ENCODE results near the gene PHTF2. TPM values are rescaled to one million over a fixed set of nuclear protein-coding genes. Genes with fewer than 3 reads are reported as not detected.
"Not testable (repeated sequence)": the region's sequence is repeated elsewhere in the genome, so short reads cannot be mapped to it uniquely, and the experiment has no call there.

The PHTF2 gene
- total RNA-seq, 2 experiments from 2014 or later = 21.6 to 23.8 TPM

- Mint-ChIP-seq H3K36me3 (peaks cover 19% of the 10 kb centered on the region), H3K9me3 (peaks cover 3% of the 10 kb centered on the region), H3K4me1 (peaks cover 9% of the 10 kb centered on the region), H3K27ac (no peak overlapping the region), H3K27me3 (no peaks in the 10 kb centered on the region), H3K4me3 (no peak overlapping the region)
- no peak for DNase-seq
Observed at GRCh38 chr7:77866370-77866769, 67.8 kb downstream of the PHTF2 start.

GRCh38 chr7:77866786-77867536, 68.4 kb downstream of the PHTF2 start:
- Mint-ChIP-seq H3K4me3 (no peak overlapping the region), H3K27ac (no peak overlapping the region), H3K36me3 (peaks cover 19% of the 10 kb centered on the region), H3K27me3 (no peaks in the 10 kb centered on the region), H3K4me1 (peaks cover 9% of the 10 kb centered on the region), H3K9me3 (peaks cover 3% of the 10 kb centered on the region)
- DNase-seq = no peak

DNA sequence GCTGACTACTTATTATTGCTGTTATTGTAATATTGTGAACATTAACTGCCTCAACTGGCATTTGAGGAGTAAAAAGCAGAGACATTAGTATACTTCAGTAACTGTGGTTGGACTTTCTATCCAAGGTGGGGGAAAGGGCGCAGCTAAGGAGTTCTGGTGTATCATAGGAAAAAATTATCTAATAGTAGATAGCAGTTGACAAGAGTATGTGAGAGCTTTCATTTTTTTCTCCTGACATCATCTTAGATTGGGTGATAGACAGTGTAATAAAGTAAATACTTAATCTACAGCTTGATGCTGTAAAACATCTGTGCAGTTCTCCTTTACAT, 68.9 kb downstream of the PHTF2 start:
- no peak overlapping the region for H3K4me3 Mint-ChIP-seq
- no peak for DNase-seq
- H3K27me3 Mint-ChIP-seq = no peaks in the 10 kb centered on the region
- peaks cover 9% of the 10 kb centered on the region for H3K4me1 Mint-ChIP-seq
- peaks cover 19% of the 10 kb centered on the region for H3K36me3 Mint-ChIP-seq
- H3K27ac Mint-ChIP-seq = no peak overlapping the region
- peaks cover 3% of the 10 kb centered on the region for H3K9me3 Mint-ChIP-seq

DNA sequence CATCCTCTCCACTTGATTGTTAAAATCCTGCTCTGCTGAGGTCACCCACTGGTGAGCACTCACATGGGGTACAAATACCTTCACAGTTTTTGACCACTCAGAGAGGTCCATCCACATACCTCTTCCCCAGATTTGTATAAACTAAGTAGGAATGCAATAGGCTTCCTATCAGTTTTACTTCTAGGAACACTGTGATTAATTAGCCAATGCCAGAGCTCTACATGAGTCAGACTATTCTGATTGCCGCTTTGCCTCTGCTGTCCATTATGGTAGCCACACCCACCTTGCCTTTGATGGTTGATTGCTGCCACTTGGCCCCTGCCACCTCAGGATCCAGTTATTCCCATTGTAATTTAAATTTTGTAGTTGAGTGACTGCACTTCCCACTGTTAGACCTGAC, 73.7 kb downstream of the PHTF2 start:
- H3K27me3 Mint-ChIP-seq, H3K9me3 Mint-ChIP-seq, DNase-seq, H3K27ac Mint-ChIP-seq, H3K4me1 Mint-ChIP-seq, H3K4me3 Mint-ChIP-seq: not testable (repeated sequence)
- peaks cover 18% of the 10 kb centered on the region for H3K36me3 Mint-ChIP-seq

GRCh38 chr7:77873416-77874327, 75.1 kb downstream of the PHTF2 start:
- not testable (repeated sequence) for H3K9me3 Mint-ChIP-seq, H3K4me1 Mint-ChIP-seq, DNase-seq, H3K4me3 Mint-ChIP-seq, H3K27me3 Mint-ChIP-seq, H3K27ac Mint-ChIP-seq
- peaks cover 21% of the 10 kb centered on the region for H3K36me3 Mint-ChIP-seq

DNA sequence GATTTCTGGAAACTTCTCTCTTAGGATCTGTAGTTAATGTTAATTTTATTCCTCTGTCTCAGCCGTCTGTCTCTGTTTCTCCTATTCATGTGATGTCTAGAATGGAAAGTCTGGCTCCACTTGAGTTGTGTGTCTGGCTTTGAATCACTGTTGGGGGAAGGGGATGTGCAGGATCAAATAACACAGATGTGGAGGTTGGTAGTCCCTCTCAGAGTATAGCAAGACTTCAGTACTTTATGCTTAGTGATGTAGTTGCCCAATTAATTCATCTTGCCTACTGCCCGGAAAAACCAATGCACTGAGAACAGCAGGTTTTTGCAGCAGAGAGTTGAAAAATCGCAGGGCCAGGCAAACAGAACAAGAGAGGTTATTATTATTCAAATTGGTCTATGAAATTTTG, 79.2 kb downstream of the PHTF2 start:
- no peak overlapping the region for H3K4me3 Mint-ChIP-seq
- DNase-seq = no peak
- H3K36me3 Mint-ChIP-seq = peaks cover 16% of the 10 kb centered on the region
- H3K9me3 Mint-ChIP-seq = no peaks in the 10 kb centered on the region
- H3K27ac Mint-ChIP-seq = no peak overlapping the region
- H3K4me1 Mint-ChIP-seq = peaks cover 1% of the 10 kb centered on the region
- H3K27me3 Mint-ChIP-seq = no peaks in the 10 kb centered on the region

- no peaks in the 10 kb centered on the region for H3K4me1 Mint-ChIP-seq
- H3K9me3 Mint-ChIP-seq = no peaks in the 10 kb centered on the region
- H3K27me3 Mint-ChIP-seq = no peaks in the 10 kb centered on the region
- no peak overlapping the region for H3K27ac Mint-ChIP-seq
- DNase-seq = no peak
- H3K36me3 Mint-ChIP-seq = peaks cover 16% of the 10 kb centered on the region
- H3K4me3 Mint-ChIP-seq = no peak overlapping the region
Observed at GRCh38 chr7:77878500-77878899, 79.9 kb downstream of the PHTF2 start.

GRCh38 chr7:77879272-77879671, 80.7 kb downstream of the PHTF2 start:
- DNase-seq = no peak
- no peaks in the 10 kb centered on the region for H3K4me1 Mint-ChIP-seq
- H3K4me3 Mint-ChIP-seq = no peak overlapping the region
- no peak overlapping the region for H3K27ac Mint-ChIP-seq
- no peaks in the 10 kb centered on the region for H3K27me3 Mint-ChIP-seq
- no peaks in the 10 kb centered on the region for H3K9me3 Mint-ChIP-seq
- peaks cover 16% of the 10 kb centered on the region for H3K36me3 Mint-ChIP-seq

GRCh38 chr7:77881871-77882270, 83.3 kb downstream of the PHTF2 start:
- Mint-ChIP-seq H3K4me3 (no peak overlapping the region), H3K27ac (no peak overlapping the region), H3K27me3 (no peaks in the 10 kb centered on the region), H3K9me3 (no peaks in the 10 kb centered on the region), H3K36me3 (peaks cover 14% of the 10 kb centered on the region), H3K4me1 (no peaks in the 10 kb centered on the region)
- DNase-seq = no peak

DNA sequence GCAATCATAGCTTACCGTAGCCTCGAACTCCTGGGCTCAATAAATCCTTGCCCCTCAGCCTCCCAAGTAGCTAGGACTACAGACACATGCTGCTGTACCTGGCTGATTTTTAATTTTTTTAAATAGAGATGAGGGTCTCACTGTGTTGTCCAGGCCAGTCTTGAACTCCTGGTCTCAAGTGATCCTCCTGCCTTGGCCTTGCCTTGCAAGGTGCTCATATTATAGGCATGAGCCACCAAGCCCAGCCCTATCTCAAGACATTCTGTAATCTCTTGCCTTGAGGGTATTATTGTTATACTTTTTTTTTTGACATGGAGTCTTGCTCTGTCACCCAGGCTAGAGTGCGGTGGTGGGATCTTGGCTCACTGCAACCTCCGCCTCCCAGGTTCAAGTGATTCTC, 86.6 kb downstream of the PHTF2 start:
- no peak for DNase-seq
- H3K4me1 Mint-ChIP-seq = peaks cover 4% of the 10 kb centered on the region

DNA sequence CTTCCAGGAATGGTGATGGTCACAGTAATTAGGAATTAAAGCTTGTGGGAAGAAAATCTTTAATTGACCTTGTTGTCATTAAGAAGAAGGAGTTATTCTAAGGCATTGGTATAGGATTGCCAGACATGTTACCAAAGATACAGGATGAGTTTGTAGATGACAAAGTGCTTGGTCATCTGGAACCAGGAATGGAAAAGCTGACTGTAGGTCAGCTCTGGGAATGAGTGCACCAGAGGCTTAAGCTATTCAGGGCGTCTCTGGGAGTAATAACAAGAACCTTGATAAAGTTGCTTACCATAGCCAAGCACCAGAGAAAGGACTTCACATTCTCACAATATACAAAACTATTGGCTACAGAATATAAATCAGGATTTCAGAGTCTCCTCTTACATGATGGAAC, 89.0 kb downstream of the PHTF2 start:
- H3K4me1 Mint-ChIP-seq = peaks cover 4% of the 10 kb centered on the region
- H3K27me3 Mint-ChIP-seq = no peaks in the 10 kb centered on the region
- no peaks in the 10 kb centered on the region for H3K9me3 Mint-ChIP-seq
- no peak overlapping the region for H3K27ac Mint-ChIP-seq
- peaks cover 12% of the 10 kb centered on the region for H3K36me3 Mint-ChIP-seq
- DNase-seq = no peak
- no peak overlapping the region for H3K4me3 Mint-ChIP-seq

More for the DNA sequence above, 86.6 kb downstream of the PHTF2 start:
- Mint-ChIP-seq H3K27ac (no peak overlapping the region), H3K36me3 (peaks cover 19% of the 10 kb centered on the region), H3K4me3 (no peak overlapping the region), H3K9me3 (no peaks in the 10 kb centered on the region), H3K27me3 (no peaks in the 10 kb centered on the region)

- Mint-ChIP-seq H3K27ac (no peak overlapping the region), H3K4me3 (no peak overlapping the region), H3K9me3 (no peaks in the 10 kb centered on the region), H3K27me3 (no peaks in the 10 kb centered on the region), H3K4me1 (peaks cover 4% of the 10 kb centered on the region), H3K36me3 (peaks cover 12% of the 10 kb centered on the region)
- DNase-seq = no peak
Observed at GRCh38 chr7:77888998-77889397, 90.4 kb downstream of the PHTF2 start.

- Mint-ChIP-seq H3K4me1 (no peaks in the 10 kb centered on the region), H3K36me3 (peaks cover 2% of the 10 kb centered on the region), H3K27ac (no peak overlapping the region), H3K27me3 (no peaks in the 10 kb centered on the region), H3K9me3 (no peaks in the 10 kb centered on the region), H3K4me3 (no peak overlapping the region)
- no peak for DNase-seq
Observed at GRCh38 chr7:77893813-77894212, 95.2 kb downstream of the PHTF2 start.

DNA sequence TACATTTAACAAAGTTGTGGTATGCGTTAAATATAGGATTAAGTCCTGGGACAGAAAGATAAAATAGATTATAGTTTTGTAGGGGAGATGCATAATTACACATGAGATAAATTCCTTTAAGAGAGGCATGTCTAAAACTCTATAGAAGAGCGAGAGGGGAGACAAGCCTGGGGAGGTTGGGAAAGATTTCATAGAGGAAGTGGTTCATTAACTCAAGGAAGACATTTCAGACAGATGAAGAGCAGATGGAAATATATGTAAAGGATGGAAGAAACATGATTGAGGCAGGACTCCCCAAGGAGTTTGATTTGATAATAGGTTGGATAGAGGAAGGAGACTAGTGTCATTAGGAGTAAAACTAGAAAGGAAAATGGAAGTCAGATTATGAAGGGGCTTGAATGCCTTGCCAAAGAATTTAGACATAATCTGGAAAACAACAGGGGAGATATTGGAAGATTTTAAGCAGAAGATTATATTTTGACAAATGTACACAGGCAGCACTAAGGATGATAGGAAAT, 96.1 kb downstream of the PHTF2 start:
- no peaks in the 10 kb centered on the region for H3K9me3 Mint-ChIP-seq
- H3K27me3 Mint-ChIP-seq = no peaks in the 10 kb centered on the region
- H3K27ac Mint-ChIP-seq = no peak overlapping the region
- no peaks in the 10 kb centered on the region for H3K4me1 Mint-ChIP-seq
- H3K36me3 Mint-ChIP-seq = no peaks in the 10 kb centered on the region
- DNase-seq = no peak
- no peak overlapping the region for H3K4me3 Mint-ChIP-seq

DNA sequence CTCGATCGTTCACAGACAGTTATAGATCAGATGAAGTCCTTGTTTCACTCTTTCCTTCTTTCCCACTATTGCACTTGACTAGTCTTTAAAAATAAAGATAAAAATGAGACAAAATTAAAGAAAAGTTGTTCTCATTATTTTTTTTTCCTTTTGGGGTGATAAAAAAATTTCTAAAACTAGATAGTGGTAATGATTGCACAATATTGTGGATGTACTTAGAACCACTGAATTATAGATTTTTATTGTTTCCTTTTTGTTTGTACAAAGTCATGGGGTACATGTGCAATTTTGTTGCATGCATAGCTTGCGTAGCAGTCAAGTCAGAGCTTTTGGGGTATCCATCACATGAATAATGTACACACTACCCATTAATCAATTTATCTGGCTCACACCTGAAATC, 97.3 kb downstream of the PHTF2 start:
- H3K27me3 Mint-ChIP-seq = no peaks in the 10 kb centered on the region
- no peak overlapping the region for H3K27ac Mint-ChIP-seq
- H3K36me3 Mint-ChIP-seq = no peaks in the 10 kb centered on the region

More for the DNA sequence above, 97.3 kb downstream of the PHTF2 start:
- no peak for DNase-seq
- no peak overlapping the region for H3K4me3 Mint-ChIP-seq
- no peaks in the 10 kb centered on the region for H3K9me3 Mint-ChIP-seq
- H3K4me1 Mint-ChIP-seq = no peaks in the 10 kb centered on the region

All from activated naive CD8-positive, alpha-beta T cell treated with anti-CD3 and anti-CD28 coated beads for 36 hours (primary cell).